Kidney (tissue), 14 donors: ENCODE results near the gene NRF1. TPM values are rescaled to one million over a fixed set of nuclear protein-coding genes. Genes with fewer than 3 reads are reported as not detected.

Experiments used
- DNase-seq, 5 donors: peaks; one replicate each; pipeline ENCODE4 v3.0.0-alpha.2; 2013 to 2020
- FAIRE-seq: peaks from 2 replicates; lab custom pipeline; 2012; peaks lifted over from hg19 to GRCh38; lab: Jason Lieb, UNC
- H3K27ac ChIP-seq, 2 donors: one replicate each; pipeline ENCODE4 v1.7.0; 2013; ENCODE audit warnings: low read depth in 2 of 2, low read length in 2 of 2, inconsistent platforms in 1 of 2
- H3K27me3 ChIP-seq: one replicate; pipeline ENCODE4 v1.7.1; 2013; ENCODE audit warnings: low read length, inconsistent platforms; ENCODE audit not compliant: control insufficient read depth, insufficient read depth
- H3K36me3 ChIP-seq, 3 donors: one replicate each; pipeline versions ENCODE4 v1.7.0 to v1.7.1; 2013; ENCODE audit warnings: low read length in 3 of 3, control low read depth in 1 of 3, inconsistent platforms in 1 of 3; ENCODE audit not compliant: insufficient read depth in 3 of 3, control insufficient read depth in 2 of 3
- H3K4me1 ChIP-seq, 3 donors: one replicate each; pipeline versions ENCODE4 v1.7.0 to v1.7.1; 2013; ENCODE audit warnings: low read length in 3 of 3, inconsistent platforms in 1 of 3, low read depth in 1 of 3; ENCODE audit not compliant: control insufficient read depth in 2 of 3, insufficient read depth in 2 of 3
- H3K4me3 ChIP-seq, 3 donors: one replicate each; pipeline versions ENCODE4 v1.7.0 to v1.8.1; 2013; ENCODE audit warnings: low read length in 3 of 3, control low read depth in 1 of 3, inconsistent platforms in 1 of 3
- H3K9ac ChIP-seq, 3 donors: one replicate each; pipeline versions ENCODE4 v1.7.0 to v1.7.1; 2013; ENCODE audit warnings: low read length in 3 of 3, control low read depth in 1 of 3, inconsistent platforms in 1 of 3
- H3K9me3 ChIP-seq, 3 donors: one replicate each; pipeline versions ENCODE4 v1.7.0 to v1.7.1; 2013; ENCODE audit warnings: low read length in 3 of 3, control low read depth in 1 of 3, inconsistent platforms in 1 of 3; ENCODE audit not compliant: control insufficient read depth in 2 of 3, insufficient read depth in 1 of 3
- CTCF ChIP-seq: IDR thresholded peaks from 3 replicates; pipeline ENCODE4 v1.5.1; 2012; ENCODE audit warnings: mild to moderate bottlenecking, moderate library complexity, borderline replicate concordance; ENCODE audit not compliant: insufficient read depth; ENCODE audit errors: extremely low read depth
- intact Hi-C: fragments of 100-400 bp; cut with DNase I; formaldehyde crosslinking; loops from one replicate; pipeline ENCODE4 v1.11.1; 2022
- polyA plus RNA-seq: library from polyadenylated mRNA; stranded (reverse); fragments of 350-450 nt; fragmentation: Illumina TruSeq; extraction: RNeasy Lipid Tissue Mini Kit (QIAGEN cat#74804); gene quantifications from one replicate; pipeline ENCODE4 v1.2.3, GENCODE V29; 2014; ENCODE audit warnings: low read depth, low replicate concordance; ENCODE audit not compliant: insufficient read depth
- total RNA-seq: library from RNA; stranded (reverse); fragmentation: NEBNext Ultra II Directional; extraction: Animal tissue kit (Norgen Biotek cat#: 25700); gene quantifications from one replicate; pipeline ENCODE4 v1.2.1, GENCODE V29; 2021
- donor health status: control.
- donor health status: control.
- donor health status: control.
- donor health status: control.
- donor health status: control.
- donor health status: DM: yes; HTN: yes; CAD: no.
- donor health status: Normal renal cell carcinoma (clear cell type).

NRF1 gene
- total and polyA plus RNA-seq, 2 donors from 2014 or later: 8.8 to 19.4 TPM

- no peak for FAIRE-seq
- H3K27ac ChIP-seq: no peak overlapping the region
- intact Hi-C loops: no loop called here
- H3K4me3 ChIP-seq: no peak overlapping the region
- no peaks in the 10 kb centered on the region for H3K4me1 ChIP-seq
- H3K9me3 ChIP-seq: no peaks in the 10 kb centered on the region
- H3K9ac ChIP-seq: no peak overlapping the region
- H3K36me3 ChIP-seq: peaks cover 0 to 5% (median 0%) of the 10 kb centered on the region in 3 donors
- no peak for TF ChIP-seq CTCF
- DNase-seq: no peak
- no peaks in the 10 kb centered on the region for H3K27me3 ChIP-seq
These were observed 74.5 kb downstream of the NRF1 start for GRCh38 chr7:129686063-129686462.

- no peak overlapping the region for H3K27ac ChIP-seq
- H3K4me1 ChIP-seq: no peaks in the 10 kb centered on the region
- FAIRE-seq: no peak
- no peaks in the 10 kb centered on the region for H3K9me3 ChIP-seq
- H3K9ac ChIP-seq: no peak overlapping the region
- DNase-seq: no peak
- no peak for TF ChIP-seq CTCF
- H3K27me3 ChIP-seq: no peaks in the 10 kb centered on the region
- intact Hi-C loops: no loop called here
- H3K4me3 ChIP-seq: no peak overlapping the region
- H3K36me3 ChIP-seq: peaks cover 0 to 12% (median 8%) of the 10 kb centered on the region in 3 donors
These were observed 77.1 kb downstream of the NRF1 start for GRCh38 chr7:129688503-129689222.

GRCh38 chr7:129689995-129690581 is 78.6 kb downstream of the NRF1 start:
- Histone ChIP-seq H3K27me3 (no peaks in the 10 kb centered on the region), H3K27ac (no peak overlapping the region), H3K9ac (no peak overlapping the region), H3K4me3 (no peak overlapping the region), H3K4me1 (no peaks in the 10 kb centered on the region), H3K9me3 (no peaks in the 10 kb centered on the region), H3K36me3 (peaks cover 0 to 12% (median 8%) of the 10 kb centered on the region in 3 donors)
- TF ChIP-seq CTCF: no peak
- FAIRE-seq (no peak), DNase-seq (no peak)
- intact Hi-C loops: no loop called here
